ENCODE data around the gene ERVK3-1.

GRCh38 chr19:58284199-58284598 is 21.0 kb upstream of the ERVK3-1 start:
- TF ChIP-seq, protein P1, sequence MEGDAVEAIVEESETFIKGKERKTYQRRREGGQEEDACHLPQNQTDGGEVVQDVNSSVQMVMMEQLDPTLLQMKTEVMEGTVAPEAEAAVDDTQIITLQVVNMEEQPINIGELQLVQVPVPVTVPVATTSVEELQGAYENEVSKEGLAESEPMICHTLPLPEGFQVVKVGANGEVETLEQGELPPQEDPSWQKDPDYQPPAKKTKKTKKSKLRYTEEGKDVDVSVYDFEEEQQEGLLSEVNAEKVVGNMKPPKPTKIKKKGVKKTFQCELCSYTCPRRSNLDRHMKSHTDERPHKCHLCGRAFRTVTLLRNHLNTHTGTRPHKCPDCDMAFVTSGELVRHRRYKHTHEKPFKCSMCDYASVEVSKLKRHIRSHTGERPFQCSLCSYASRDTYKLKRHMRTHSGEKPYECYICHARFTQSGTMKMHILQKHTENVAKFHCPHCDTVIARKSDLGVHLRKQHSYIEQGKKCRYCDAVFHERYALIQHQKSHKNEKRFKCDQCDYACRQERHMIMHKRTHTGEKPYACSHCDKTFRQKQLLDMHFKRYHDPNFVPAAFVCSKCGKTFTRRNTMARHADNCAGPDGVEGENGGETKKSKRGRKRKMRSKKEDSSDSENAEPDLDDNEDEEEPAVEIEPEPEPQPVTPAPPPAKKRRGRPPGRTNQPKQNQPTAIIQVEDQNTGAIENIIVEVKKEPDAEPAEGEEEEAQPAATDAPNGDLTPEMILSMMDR (IDR thresholded peaks at IDR 0.05 in 4 of 5, conservative IDR thresholded peaks at IDR 0.05 in 1 of 5): no peak
- TF ChIP-seq POLR2A (IDR thresholded peaks at IDR 0.05): no peak
